DOHH2 (cell line): ENCODE measurements around the gene DESI1.

ENCODE experiments used
- CTCF ChIP-seq: fragments of 200-600 bp; sonication (generic); IDR thresholded peaks from one replicate; pipeline ENCODE4 v1.5.1; 2014; ENCODE audit warnings: antibody characterized with exemption, mild to moderate bottlenecking, low read depth, low read length; ENCODE audit not compliant: poor library complexity, severe bottlenecking
- EZH2phosphoT487 ChIP-seq: fragments of 200-600 bp; sonication (generic); IDR thresholded peaks from 2 replicates; pipeline ENCODE4 v1.6.1; 2017; ENCODE audit warnings: borderline replicate concordance, mild to moderate bottlenecking, antibody characterized with exemption, low read length, moderate library complexity, mixed read lengths

GRCh38 chr22:41556561-41556960 is 64.3 kb downstream of the DESI1 start:
- TF ChIP-seq EZH2phosphoT487 (no peak), CTCF (no peak)
